Upper lobe of right lung (tissue), 1 donor: ENCODE data around the gene PTPRN2. TPM values are rescaled to one million over a fixed set of nuclear protein-coding genes. Genes with fewer than 3 reads are reported as not detected.

Experiments
- ATAC-seq: fragments of 200-7000 bp; cut with Tn5 transposase; one replicate; pipeline ENCODE4 v1.9.1; 2020; ENCODE audit warnings: mild to moderate bottlenecking, moderate library complexity
- DNase-seq: peaks from one replicate; pipeline ENCODE4 v3.0.0-alpha.2; 2020
- H3K27ac ChIP-seq: fragments of 200-600 bp; one replicate; pipeline ENCODE4 v1.8.0; 2022
- H3K27me3 ChIP-seq: fragments of 200-600 bp; one replicate; pipeline ENCODE4 v1.8.0; 2022; ENCODE audit warnings: mild to moderate bottlenecking
- H3K36me3 ChIP-seq: fragments of 200-600 bp; one replicate; pipeline ENCODE4 v1.8.0; 2022
- H3K4me1 ChIP-seq: fragments of 200-600 bp; one replicate; pipeline ENCODE4 v1.8.0; 2022
- H3K4me3 ChIP-seq: fragments of 200-600 bp; one replicate; pipeline ENCODE4 v1.8.0; 2022; ENCODE audit warnings: mild to moderate bottlenecking
- H3K9me3 ChIP-seq: fragments of 200-600 bp; one replicate; pipeline ENCODE4 v1.8.0; 2022
- intact Hi-C: fragments of 100-400 bp; cut with DNase I; formaldehyde crosslinking; loops from one replicate; pipeline ENCODE4 v1.11.0; 2022
- total RNA-seq: library from RNA; stranded (reverse); fragmentation: NEBNext Ultra II Directional; extraction: Animal tissue kit (Norgen Biotek cat#: 25700); gene quantifications from one replicate; pipeline ENCODE4 v1.2.1, GENCODE V29; 2021
- TF ChIP-seq, protein P1 (sequence below): fragments of 200-600 bp; IDR thresholded peaks from one replicate; pipeline ENCODE4 v1.8.0; 2022; ENCODE audit warnings: antibody characterized with exemption
- donor health status: DM: no; HTN: yes; CAD: no; lungs with severe emphysema.

PTPRN2 gene
- total RNA-seq, 1 donor from 2014 or later, result 4.9 TPM

DNA sequence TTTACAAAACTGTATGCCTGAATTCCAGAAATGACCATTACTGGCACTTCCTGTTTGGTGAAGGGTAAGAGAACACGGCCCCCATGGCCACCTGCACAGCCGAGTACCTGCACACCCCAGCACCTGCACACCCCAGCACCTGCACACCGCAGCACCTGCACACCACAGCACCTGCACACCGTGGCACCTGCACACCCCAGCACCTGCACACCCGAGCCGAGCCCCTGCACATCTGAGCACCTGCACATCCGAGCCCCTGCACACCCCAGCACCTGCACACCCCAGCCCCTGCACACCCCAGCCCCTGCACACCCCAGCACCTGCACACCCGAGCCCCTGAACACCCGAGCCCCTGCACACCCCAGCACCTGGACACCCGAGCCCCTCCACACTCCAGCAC lies 1007.3 kb downstream of the PTPRN2 start:
- TF ChIP-seq, protein P1, sequence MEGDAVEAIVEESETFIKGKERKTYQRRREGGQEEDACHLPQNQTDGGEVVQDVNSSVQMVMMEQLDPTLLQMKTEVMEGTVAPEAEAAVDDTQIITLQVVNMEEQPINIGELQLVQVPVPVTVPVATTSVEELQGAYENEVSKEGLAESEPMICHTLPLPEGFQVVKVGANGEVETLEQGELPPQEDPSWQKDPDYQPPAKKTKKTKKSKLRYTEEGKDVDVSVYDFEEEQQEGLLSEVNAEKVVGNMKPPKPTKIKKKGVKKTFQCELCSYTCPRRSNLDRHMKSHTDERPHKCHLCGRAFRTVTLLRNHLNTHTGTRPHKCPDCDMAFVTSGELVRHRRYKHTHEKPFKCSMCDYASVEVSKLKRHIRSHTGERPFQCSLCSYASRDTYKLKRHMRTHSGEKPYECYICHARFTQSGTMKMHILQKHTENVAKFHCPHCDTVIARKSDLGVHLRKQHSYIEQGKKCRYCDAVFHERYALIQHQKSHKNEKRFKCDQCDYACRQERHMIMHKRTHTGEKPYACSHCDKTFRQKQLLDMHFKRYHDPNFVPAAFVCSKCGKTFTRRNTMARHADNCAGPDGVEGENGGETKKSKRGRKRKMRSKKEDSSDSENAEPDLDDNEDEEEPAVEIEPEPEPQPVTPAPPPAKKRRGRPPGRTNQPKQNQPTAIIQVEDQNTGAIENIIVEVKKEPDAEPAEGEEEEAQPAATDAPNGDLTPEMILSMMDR, result no peak
- intact Hi-C loops, result no loop called here

DNA sequence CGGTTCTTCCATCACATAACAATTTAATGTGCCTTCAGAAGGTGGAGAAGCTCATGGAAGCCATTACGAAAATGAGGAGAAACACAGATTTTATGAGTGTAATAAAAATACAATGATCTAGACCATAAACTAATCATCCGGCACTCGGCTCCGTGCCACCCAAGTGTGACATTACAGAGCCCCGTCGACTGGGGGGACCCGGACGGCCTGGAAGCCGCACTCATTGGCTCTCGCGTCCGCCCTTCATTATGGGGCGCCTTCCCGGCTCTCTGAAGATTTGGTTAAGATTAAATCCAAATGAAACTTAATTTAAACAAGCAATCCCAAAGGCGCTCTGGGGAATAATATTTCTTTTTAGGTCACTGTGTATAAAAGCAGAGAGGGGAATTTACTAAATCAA lies 1008.2 kb downstream of the PTPRN2 start:
- H3K4me1 ChIP-seq, result no peaks in the 10 kb centered on the region
- no peaks in the 10 kb centered on the region for H3K27me3 ChIP-seq
- intact Hi-C loops, result no loop called here
- no peaks in the 10 kb centered on the region for H3K9me3 ChIP-seq
- no peak overlapping the region for H3K27ac ChIP-seq
- TF ChIP-seq, protein P1, result no peak
- no peak for ATAC-seq
- H3K4me3 ChIP-seq, result no peak overlapping the region
- no peaks in the 10 kb centered on the region for H3K36me3 ChIP-seq
- peak; percentile 33 for DNase-seq

More for the DNA sequence above, 1007.3 kb downstream of the PTPRN2 start:
- ATAC-seq (no peak), DNase-seq (peak; percentile 28)
- H3K4me1 ChIP-seq, result no peaks in the 10 kb centered on the region
- H3K4me3 ChIP-seq, result no peak overlapping the region
- no peaks in the 10 kb centered on the region for H3K27me3 ChIP-seq
- H3K36me3 ChIP-seq, result no peaks in the 10 kb centered on the region
- no peaks in the 10 kb centered on the region for H3K9me3 ChIP-seq
- no peak overlapping the region for H3K27ac ChIP-seq

DNA sequence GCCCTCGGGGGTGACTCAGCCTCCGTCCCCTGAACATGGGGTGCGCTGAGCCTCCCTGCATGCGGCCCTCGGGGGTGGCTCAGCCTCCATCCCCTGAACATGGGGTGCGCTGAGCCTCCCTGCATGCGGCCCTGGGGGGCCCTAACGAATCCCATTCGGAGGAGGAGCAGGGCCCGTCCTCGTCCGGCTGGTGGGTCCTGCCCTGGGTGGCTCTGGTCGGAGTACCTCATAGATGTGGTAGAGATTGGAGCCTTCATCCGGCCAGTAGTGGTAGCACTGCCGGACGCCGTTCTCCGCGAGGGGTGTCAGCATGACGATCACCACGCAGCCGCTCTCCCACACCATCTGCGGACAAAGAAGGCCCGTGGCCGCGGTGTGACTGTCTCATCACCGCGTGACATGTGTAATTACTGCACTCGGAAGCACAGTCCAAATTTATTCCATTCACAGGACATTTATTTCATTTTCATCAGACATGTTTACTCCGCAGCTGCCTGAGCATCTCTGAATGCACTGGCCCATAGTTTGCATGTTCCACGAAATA lies 1009.8 kb downstream of the PTPRN2 start:
- ATAC-seq (peak; percentile 20), DNase-seq (peak; percentile 53)
- H3K36me3 ChIP-seq, result no peaks in the 10 kb centered on the region
- TF ChIP-seq, protein P1, result no peak
- no peaks in the 10 kb centered on the region for H3K9me3 ChIP-seq
- intact Hi-C loops, result no loop called here
- H3K4me3 ChIP-seq, result no peak overlapping the region
- no peak overlapping the region for H3K27ac ChIP-seq
- H3K4me1 ChIP-seq, result no peaks in the 10 kb centered on the region
- no peaks in the 10 kb centered on the region for H3K27me3 ChIP-seq

DNA sequence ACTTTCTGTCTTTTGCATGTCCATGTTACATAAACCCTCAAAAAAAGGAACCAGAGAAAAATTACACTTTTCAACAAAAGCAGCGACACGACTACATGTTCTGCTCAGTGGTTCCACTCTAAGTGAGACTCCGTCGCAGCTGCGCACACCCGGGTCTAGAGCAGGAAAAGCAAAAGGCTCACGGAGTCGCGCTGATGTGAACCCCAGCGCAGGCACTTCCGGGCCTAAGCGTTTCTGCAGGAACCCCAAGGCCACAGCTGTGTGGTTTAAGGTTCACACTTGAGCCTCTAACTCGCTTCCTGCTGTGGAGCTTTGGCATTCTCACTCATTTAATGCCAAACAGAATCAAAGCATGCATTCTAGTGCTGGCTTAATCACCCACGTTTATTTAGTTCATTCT lies 1010.6 kb downstream of the PTPRN2 start:
- DNase-seq (peak; percentile 23), ATAC-seq (no peak)
- intact Hi-C loops, result no loop called here
- Histone ChIP-seq H3K9me3 (no peaks in the 10 kb centered on the region), H3K27me3 (no peaks in the 10 kb centered on the region), H3K36me3 (no peaks in the 10 kb centered on the region), H3K4me3 (no peak overlapping the region), H3K4me1 (no peaks in the 10 kb centered on the region), H3K27ac (no peak overlapping the region)
- TF ChIP-seq, protein P1, result no peak

DNA sequence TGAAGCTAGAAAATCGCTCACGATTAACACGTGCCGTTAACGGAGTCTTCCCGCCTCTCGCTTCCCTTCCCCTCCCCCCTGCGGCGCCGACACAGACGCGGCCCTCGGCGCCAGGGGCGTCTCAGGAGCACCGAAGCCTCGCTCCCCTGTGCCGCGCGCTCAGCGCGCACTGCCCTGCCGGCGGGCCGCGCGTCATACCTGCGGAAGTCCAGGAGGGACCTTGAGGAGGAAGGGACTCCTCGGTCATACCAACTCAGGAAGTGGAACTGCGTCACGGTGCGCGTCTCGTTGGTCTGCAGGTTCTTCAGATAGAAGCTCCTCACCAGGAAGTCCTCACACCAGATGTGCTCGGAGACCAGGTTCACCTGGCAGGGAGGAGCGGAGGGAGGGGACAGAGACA lies 1011.2 kb downstream of the PTPRN2 start:
- intact Hi-C loops, result no loop called here
- H3K9me3 ChIP-seq, result no peaks in the 10 kb centered on the region
- peak; percentile 64 for DNase-seq
- peak; percentile 46 for ATAC-seq
- H3K27me3 ChIP-seq, result no peaks in the 10 kb centered on the region
- H3K27ac ChIP-seq, result no peak overlapping the region
- peak overlapping the region; percentile 9 for H3K4me3 ChIP-seq
- TF ChIP-seq, protein P1, result no peak
- H3K4me1 ChIP-seq, result no peaks in the 10 kb centered on the region
- no peaks in the 10 kb centered on the region for H3K36me3 ChIP-seq

DNA sequence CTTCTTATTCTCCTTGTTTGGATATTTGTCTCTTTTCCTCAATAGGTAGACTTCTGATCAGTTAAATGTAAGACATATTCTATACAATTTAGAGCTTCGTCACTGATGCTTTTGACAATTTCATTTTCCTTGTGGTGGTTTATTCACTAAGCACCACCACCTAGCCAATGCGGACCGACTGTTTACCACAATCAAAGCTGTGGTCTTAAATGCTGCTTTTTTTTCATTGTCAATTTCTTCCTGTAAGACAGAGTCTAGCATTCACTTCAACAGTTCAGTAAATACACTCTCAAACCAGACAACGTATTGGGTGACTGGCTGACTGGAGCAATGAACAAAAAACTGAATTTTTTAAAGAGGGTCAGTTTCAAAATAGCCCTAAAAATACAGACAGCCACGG lies 1011.8 kb downstream of the PTPRN2 start:
- H3K4me3 ChIP-seq, result no peak overlapping the region
- intact Hi-C loops, result no loop called here
- ATAC-seq, result no peak
- DNase-seq, result no peak
- no peak overlapping the region for H3K27ac ChIP-seq
- TF ChIP-seq, protein P1, result no peak
- no peaks in the 10 kb centered on the region for H3K4me1 ChIP-seq
- H3K27me3 ChIP-seq, result no peaks in the 10 kb centered on the region
- no peaks in the 10 kb centered on the region for H3K36me3 ChIP-seq
- no peaks in the 10 kb centered on the region for H3K9me3 ChIP-seq
